HepG2 (cell line): ENCODE results near the gene ABTB2. TPM values are rescaled to one million over a fixed set of nuclear protein-coding genes. Genes with fewer than 3 reads are reported as not detected.

Source experiments
- ATAC-seq: fragments of 200-7000 bp; cut with Tn5 transposase; 3 replicates; pipeline ENCODE4 v1.9.1; 2020; ENCODE audit warnings: mild to moderate bottlenecking, moderate library complexity
- BruUV-seq: library from RNA; stranded (reverse); fragments of 400-500 nt; replicated peaks from 2 replicates; lab custom pipeline; 2021; lab: Mats Ljungman, UMichigan
- CTCF ChIA-PET: fragments of 300-600 bp; formaldehyde crosslinking; extraction: SDS; loops from one replicate; lab custom pipeline; 2021; ENCODE audit warnings: low total read pairs, inconsistent platforms, low intra/inter-chr PET ratio; lab: Yijun Ruan, JAX
- POLR2A ChIA-PET: fragments of 350-600 bp; sonication (Branson Sonifier 250); formaldehyde crosslinking; loops from one replicate; lab custom pipeline; 2020; ENCODE audit warnings: antibody characterized with exemption, inconsistent platforms; lab: Yijun Ruan, JAX
- DNase-seq: peaks from one replicate; pipeline ENCODE4 v3.0.0-alpha.2; 2015; ENCODE audit warnings: low spot score
- FAIRE-seq: peaks from 3 replicates; lab custom pipeline; 2011; peaks lifted over from hg19 to GRCh38; lab: Jason Lieb, UNC
- H2AFZ ChIP-seq: one replicate; pipeline ENCODE4 v1.6.1; 2011; ENCODE audit warnings: low read length, inconsistent platforms
- H3K27ac ChIP-seq: fragments of 300-600 bp; 3 replicates; pipeline ENCODE4 v1.8.0; 2011; ENCODE audit warnings: mixed run types, mild to moderate bottlenecking, mixed read lengths, low read length, inconsistent platforms; ENCODE audit not compliant: insufficient read depth; ENCODE audit errors: extremely low read length
- H3K27me3 ChIP-seq, 2 experiments: fragments of 200-600 bp in 1 of 2; 2 replicates in 1 of 2; 3 replicates in 1 of 2; pipeline versions ENCODE4 v1.6.0 to v1.8.0; 2011; ENCODE audit warnings: low read length in 2 of 2, mild to moderate bottlenecking in 2 of 2, moderate library complexity in 2 of 2, inconsistent platforms in 1 of 2; ENCODE audit not compliant: insufficient read depth in 2 of 2, control insufficient read depth in 1 of 2
- H3K36me3 ChIP-seq, 2 experiments: fragments of 200-600 bp in 1 of 2; replicated peaks in 1 of 2; 2 replicates in 1 of 2; 3 replicates in 1 of 2; pipeline versions ENCODE4 v1.5.1 to v1.8.0; 2011; ENCODE audit warnings: low read length in 2 of 2, inconsistent platforms in 1 of 2; ENCODE audit not compliant: insufficient read depth in 2 of 2, control insufficient read depth in 1 of 2
- H3K4me1 ChIP-seq: 2 replicates; pipeline ENCODE4 v1.5.1; 2012; ENCODE audit warnings: low read length, inconsistent platforms; ENCODE audit not compliant: insufficient read depth
- H3K4me2 ChIP-seq: 2 replicates; pipeline ENCODE4 v1.6.0; 2011; ENCODE audit warnings: low read depth, low read length, inconsistent platforms
- H3K4me3 ChIP-seq, 3 experiments: fragments of 200-600 bp in 1 of 3; sonication (generic), shearing (Covaris generic) in 1 of 3; replicated peaks in 1 of 3; 2 replicates each; pipeline ENCODE4 v1.5.1; 2011 to 2016; ENCODE audit warnings: low read length in 3 of 3, inconsistent platforms in 2 of 3, low read depth in 2 of 3, mild to moderate bottlenecking in 2 of 3, control low read depth in 1 of 3, mixed read lengths in 1 of 3; ENCODE audit not compliant: insufficient read depth in 1 of 3
- H3K79me2 ChIP-seq: one replicate; pipeline ENCODE4 v1.6.1; 2011; ENCODE audit warnings: low read length, inconsistent platforms; ENCODE audit not compliant: insufficient read depth
- H3K9ac ChIP-seq: 2 replicates; pipeline ENCODE4 v1.6.0; 2011; ENCODE audit warnings: mild to moderate bottlenecking, low read depth, low read length, inconsistent platforms; ENCODE audit not compliant: insufficient read depth
- H3K9me3 ChIP-seq: 2 replicates; pipeline ENCODE4 v1.5.1; 2012; ENCODE audit warnings: mild to moderate bottlenecking, low read length
- H4K20me1 ChIP-seq: 2 replicates; pipeline ENCODE4 v1.6.0; 2011; ENCODE audit warnings: inconsistent platforms, mild to moderate bottlenecking, low read length, moderate library complexity; ENCODE audit not compliant: insufficient read depth
- ELF1 ChIP-seq: sonication (generic); formaldehyde crosslinking; IDR thresholded peaks from 2 replicates; pipeline ENCODE4 v1.4.0; 2020; ENCODE audit warnings: missing genetic modification reagents
- ELF3 ChIP-seq: IDR thresholded peaks from 2 replicates; pipeline ENCODE4 v1.6.1; 2016; ENCODE audit warnings: missing genetic modification reagents, missing compliant biosample characterization
- NFIC ChIP-seq: IDR thresholded peaks from 2 replicates; pipeline ENCODE4 v1.6.1; 2012; ENCODE audit warnings: mild to moderate bottlenecking, low read length, inconsistent platforms
- SETDB1 ChIP-seq: sonication (generic); formaldehyde crosslinking; IDR thresholded peaks from 2 replicates; pipeline ENCODE4 v1.5.1; 2020; ENCODE audit warnings: missing genetic modification reagents, mild to moderate bottlenecking, borderline replicate concordance
- ZMYM3 ChIP-seq: sonication (generic); formaldehyde crosslinking; IDR thresholded peaks from 2 replicates; pipeline ENCODE4 v1.5.1; 2020; ENCODE audit warnings: mild to moderate bottlenecking, missing genetic modification reagents
- ZNF10 ChIP-seq: sonication (generic); formaldehyde crosslinking; IDR thresholded peaks from 2 replicates; pipeline ENCODE4 v1.4.0; 2020; ENCODE audit warnings: mild to moderate bottlenecking, low read depth, missing genetic modification reagents, borderline replicate concordance
- ZNF136 ChIP-seq: sonication (generic); formaldehyde crosslinking; IDR thresholded peaks from 2 replicates; pipeline ENCODE4 v1.8.1; 2022; ENCODE audit warnings: low read depth, mild to moderate bottlenecking, moderate library complexity, missing genetic modification reagents
- ZNF362 ChIP-seq: sonication (generic); formaldehyde crosslinking; IDR thresholded peaks from 2 replicates; pipeline ENCODE4 v1.4.0; 2020; ENCODE audit warnings: missing genetic modification reagents, mild to moderate bottlenecking, borderline replicate concordance
- ZNF383 ChIP-seq: sonication (generic); formaldehyde crosslinking; IDR thresholded peaks from 2 replicates; pipeline ENCODE4 v1.4.0; 2020; ENCODE audit warnings: missing genetic modification reagents, mild to moderate bottlenecking, borderline replicate concordance
- ZNF547 ChIP-seq: sonication (generic); formaldehyde crosslinking; IDR thresholded peaks from 2 replicates; pipeline ENCODE4 v1.5.1; 2020; ENCODE audit warnings: mild to moderate bottlenecking, missing genetic modification reagents
- ZNF629 ChIP-seq: sonication (generic); formaldehyde crosslinking; conservative IDR thresholded peaks from 2 replicates; pipeline ENCODE4 v1.5.0; 2020; ENCODE audit warnings: missing genetic modification reagents
- WGBS: methylation state at CpG from one replicate; pipeline ENCODE4 v1.1.6; 2017; ENCODE audit warnings: low lambda C conversion rate; 5-methylcytosine and 5-hydroxymethylcytosine counted together
- in situ Hi-C: cut with HindIII; loops from 2 replicates; pipeline ENCODE4 v1.10.0; 2017; ENCODE audit warnings: low pct_unique_long_range_greater_than_20kb; ENCODE audit not compliant: extremely low pct_ligation_motif_present
- intact Hi-C: fragments of 100-400 bp; cut with micrococcal nuclease; formaldehyde crosslinking; loops from one replicate; pipeline ENCODE4 v1.10.0; 2022; ENCODE audit not compliant: unreplicated experiment
- polyA plus RNA-seq, 8 experiments: library from polyadenylated mRNA; depleted of rRNA in 3 of 8; stranded (reverse) in 7 of 8; unstranded in 1 of 8; fragments of >200 nt; fragmentation: Illumina TruSeq in 4 of 8; extraction: Trizol in 4 of 8; gene quantifications; 2 replicates each; pipeline versions ENCODE4 v1.2.1 to v1.2.3, GENCODE V29; 2011 to 2016; ENCODE audit warnings: low read depth in 4 of 8, missing spikeins in 1 of 8, mixed read lengths in 1 of 8; ENCODE audit not compliant: insufficient read depth in 1 of 8
- total RNA-seq, 5 experiments: library from RNA; depleted of rRNA; stranded (reverse); fragments of >200 nt; fragmentation: Illumina TruSeq; extraction: Trizol; gene quantifications; 2 replicates each; pipeline ENCODE4 v1.2.3, GENCODE V29; 2016; ENCODE audit warnings: low read depth in 1 of 5

Gene ABTB2
- total and polyA plus RNA-seq, 2 of the 13 experiments (the other 11 are each of a cell fraction or from before 2014, with no cell fraction given): 5.1 to 15.4 TPM

GRCh38 chr11:34343686-34344085 is 14.1 kb downstream of the ABTB2 start:
- 94% methylated on average over 6 of the region's 6 CpGs for WGBS
- DNase-seq (no peak), ATAC-seq (no peak), FAIRE-seq (no peak)
- H3K27ac ChIP-seq: no peak overlapping the region
- no peaks in the 10 kb centered on the region for H3K36me3 ChIP-seq
- no peak overlapping the region for H2AFZ ChIP-seq
- POLR2A ChIA-PET: interaction anchor here (4.3 kb wide), 1 partner anchor 14 kb away, joined by 24 read pairs; the partner anchor contains the start of gene ABTB2
- peaks cover 89% of the 10 kb centered on the region for H3K79me2 ChIP-seq
- H4K20me1 ChIP-seq: no peaks in the 10 kb centered on the region
- TF ChIP-seq ZNF136 (no peak), SETDB1 (no peak), NFIC (no peak), ZNF362 (CRISPR knock-in tag) (no peak), ZNF629 (CRISPR knock-in tag) (peak; percentile 92), ZNF547 (CRISPR knock-in tag) (no peak), ZNF10 (no peak), ZMYM3 (CRISPR knock-in tag) (peak; percentile 41; the same call in 1 of the 2 replicates), ELF3 (CRISPR knock-in tag) (no peak), ELF1 (CRISPR knock-in tag) (no peak), ZNF383 (CRISPR knock-in tag) (no peak)
- TF ChIP-seq, all 625 proteins: peak for 2
- no TSS peak for BruUV-seq
- Histone ChIP-seq H3K9me3 (no peaks in the 10 kb centered on the region), H3K27me3 (no peaks in the 10 kb centered on the region), H3K9ac (no peak overlapping the region), H3K4me2 (no peak overlapping the region), H3K4me1 (peaks cover 99% of the 10 kb centered on the region), H3K4me3 (no peak overlapping the region)
- in situ Hi-C loops (no loop called here), intact Hi-C loops (no loop called here)
- CTCF ChIA-PET: no interaction called here
